ENCODE measurements around the gene FHIP1B. TPM values are rescaled to one million over a fixed set of nuclear protein-coding genes. Genes with fewer than 3 reads are reported as not detected.

Gene FHIP1B
- total and polyA plus RNA-seq, 5 experiments from 2014 or later: 9.3 to 48.5 (median 14.9) TPM

GRCh38 chr11:6209801-6210200 is 24.6 kb downstream of the FHIP1B start:
- Mint-ChIP-seq H3K9me3 (no peaks in the 10 kb centered on the region), H3K27me3 (no peaks in the 10 kb centered on the region), H3K4me1 (peaks cover 2 to 9% (median 4%) of the 10 kb centered on the region in 4 donors), H3K36me3 (peaks cover 0 to 50% (median 11%) of the 10 kb centered on the region in 3 donors), H3K27ac (no peak overlapping the region), H3K4me3 (no peak overlapping the region)
- POLR2A ChIA-PET: no interaction called here
- ATAC-seq (no peak), DNase-seq (no peak)

- peaks cover 0 to 53% (median 13%) of the 10 kb centered on the region in 3 donors for H3K36me3 Mint-ChIP-seq
- H3K27ac Mint-ChIP-seq: no peak overlapping the region
- POLR2A ChIA-PET: no interaction called here
These were observed 27.8 kb downstream of the FHIP1B start for GRCh38 chr11:6206456-6207180.

GRCh38 chr11:6205366-6205765 is 29.1 kb downstream of the FHIP1B start, which contains the start of gene C11orf42:
Gene C11orf42, plus strand, starts transcription at chr11:6205557. Its CDS starts 59 bp downstream, at chr11:6205616.
- ATAC-seq (no peak), DNase-seq (no peak)
- POLR2A ChIA-PET: no interaction called here
- no peaks in the 10 kb centered on the region for H3K9me3 Mint-ChIP-seq
- H3K27ac Mint-ChIP-seq: peak within 1 kb of the TSS in 3 of 10 donors; percentile 2 to 26 (median 8)
- peaks cover 0 to 45% (median 12%) of the 10 kb centered on the region in 3 donors for H3K36me3 Mint-ChIP-seq
- H3K27me3 Mint-ChIP-seq: no peaks in the 10 kb centered on the region
- H3K4me3 Mint-ChIP-seq: no peak within 1 kb of the TSS
- peaks cover 11 to 43% (median 29%) of the 10 kb centered on the region in 4 donors for H3K4me1 Mint-ChIP-seq

More at GRCh38 chr11:6206456-6207180, 27.8 kb downstream of the FHIP1B start:
- no peak overlapping the region for H3K4me3 Mint-ChIP-seq
- peaks cover 11 to 31% (median 27%) of the 10 kb centered on the region in 4 donors for H3K4me1 Mint-ChIP-seq
- no peaks in the 10 kb centered on the region for H3K27me3 Mint-ChIP-seq
- H3K9me3 Mint-ChIP-seq: no peaks in the 10 kb centered on the region
- ATAC-seq: no peak
- DNase-seq: no peak

- Mint-ChIP-seq H3K27me3 (no peaks in the 10 kb centered on the region), H3K27ac (no peak overlapping the region), H3K9me3 (no peaks in the 10 kb centered on the region), H3K36me3 (peaks cover 0 to 38% (median 12%) of the 10 kb centered on the region in 3 donors), H3K4me3 (no peak overlapping the region), H3K4me1 (peaks cover 11 to 45% (median 29%) of the 10 kb centered on the region in 4 donors)
- no peak for ATAC-seq
- DNase-seq: no peak
- POLR2A ChIA-PET: no interaction called here
These were observed 29.7 kb downstream of the FHIP1B start for GRCh38 chr11:6204706-6205105.

- peak overlapping the region in 6 of 10 donors; percentile 1 to 67 (median 10) for H3K27ac Mint-ChIP-seq
- H3K4me3 Mint-ChIP-seq: peak overlapping the region in 1 of 10 donors; percentile 3
- POLR2A ChIA-PET: no interaction called here
- DNase-seq (no peak), ATAC-seq (peak in 1 of 2 donors; percentile 66)
- peaks cover 0 to 3% (median 0%) of the 10 kb centered on the region in 5 donors for H3K27me3 Mint-ChIP-seq
- peaks cover 0 to 24% (median 8%) of the 10 kb centered on the region in 3 donors for H3K36me3 Mint-ChIP-seq
- H3K4me1 Mint-ChIP-seq: peaks cover 11 to 45% (median 29%) of the 10 kb centered on the region in 4 donors
- H3K9me3 Mint-ChIP-seq: no peaks in the 10 kb centered on the region
These were observed 31.1 kb downstream of the FHIP1B start for GRCh38 chr11:6203327-6203726.

- DNase-seq (no peak), ATAC-seq (no peak)
- Mint-ChIP-seq H3K27me3 (peaks cover 0 to 3% (median 0%) of the 10 kb centered on the region in 5 donors), H3K36me3 (peaks cover 0 to 20% (median 8%) of the 10 kb centered on the region in 3 donors), H3K4me1 (peaks cover 11 to 45% (median 29%) of the 10 kb centered on the region in 4 donors), H3K27ac (no peak overlapping the region), H3K9me3 (no peaks in the 10 kb centered on the region), H3K4me3 (peak overlapping the region in 1 of 10 donors; percentile 2)
- POLR2A ChIA-PET: no interaction called here
These were observed 32.4 kb downstream of the FHIP1B start for GRCh38 chr11:6202041-6202440.

- H3K27me3 Mint-ChIP-seq: peaks cover 0 to 3% (median 0%) of the 10 kb centered on the region in 5 donors
- H3K4me3 Mint-ChIP-seq: peak overlapping the region in 2 of 10 donors; percentile 4 to 67
- H3K27ac Mint-ChIP-seq: no peak overlapping the region
- DNase-seq (no peak), ATAC-seq (no peak)
- peaks cover 12 to 48% (median 30%) of the 10 kb centered on the region in 4 donors for H3K4me1 Mint-ChIP-seq
- H3K9me3 Mint-ChIP-seq: no peaks in the 10 kb centered on the region
- POLR2A ChIA-PET: no interaction called here
- peaks cover 0 to 15% (median 8%) of the 10 kb centered on the region in 3 donors for H3K36me3 Mint-ChIP-seq
These were observed 33.0 kb downstream of the FHIP1B start for GRCh38 chr11:6201481-6201880.

- POLR2A ChIA-PET: no interaction called here
- no peak for ATAC-seq
These were observed 33.5 kb downstream of the FHIP1B start for GRCh38 chr11:6200975-6201374.

GRCh38 chr11:6199174-6199810 is 35.1 kb downstream of the FHIP1B start, which contains the start of gene OR52W1:
Gene OR52W1, plus strand, starts transcription at chr11:6199224. Its CDS starts 0 bp downstream, at chr11:6199224.
- no peak for ATAC-seq
- DNase-seq: no peak
- H3K9me3 Mint-ChIP-seq: no peaks in the 10 kb centered on the region
- POLR2A ChIA-PET: no interaction called here
- H3K4me1 Mint-ChIP-seq: peaks cover 12 to 43% (median 22%) of the 10 kb centered on the region in 4 donors
- H3K4me3 Mint-ChIP-seq: no peak within 1 kb of the TSS
- peak within 1 kb of the TSS in 1 of 10 donors; percentile 6 for H3K27ac Mint-ChIP-seq
- peaks cover 0 to 3% (median 0%) of the 10 kb centered on the region in 5 donors for H3K27me3 Mint-ChIP-seq
- peaks cover 0 to 2% (median 2%) of the 10 kb centered on the region in 3 donors for H3K36me3 Mint-ChIP-seq

More at GRCh38 chr11:6200975-6201374, 33.5 kb downstream of the FHIP1B start:
- no peak for DNase-seq
- H3K27me3 Mint-ChIP-seq: peaks cover 0 to 3% (median 0%) of the 10 kb centered on the region in 5 donors
- peak overlapping the region in 3 of 10 donors; percentile 4 to 67 (median 52) for H3K4me3 Mint-ChIP-seq
- H3K36me3 Mint-ChIP-seq: peaks cover 0 to 10% (median 8%) of the 10 kb centered on the region in 3 donors
- peak overlapping the region in 3 of 10 donors; percentile 30 to 78 (median 67) for H3K27ac Mint-ChIP-seq
- H3K4me1 Mint-ChIP-seq: peaks cover 15 to 53% (median 33%) of the 10 kb centered on the region in 4 donors
- no peaks in the 10 kb centered on the region for H3K9me3 Mint-ChIP-seq

- Mint-ChIP-seq H3K9me3 (no peaks in the 10 kb centered on the region), H3K27ac (peak overlapping the region in 1 of 10 donors; percentile 6), H3K4me3 (no peak overlapping the region), H3K36me3 (peaks cover 0 to 2% (median 0%) of the 10 kb centered on the region in 3 donors), H3K27me3 (peaks cover 0 to 3% (median 0%) of the 10 kb centered on the region in 5 donors), H3K4me1 (peaks cover 0 to 27% (median 11%) of the 10 kb centered on the region in 4 donors)
- POLR2A ChIA-PET: no interaction called here
- DNase-seq (no peak), ATAC-seq (no peak)
These were observed 36.8 kb downstream of the FHIP1B start for GRCh38 chr11:6197466-6198200.

GRCh38 chr11:6196396-6196795 is 38.0 kb downstream of the FHIP1B start:
- DNase-seq: no peak
- Mint-ChIP-seq H3K36me3 (no peaks in the 10 kb centered on the region), H3K4me3 (peak overlapping the region in 1 of 10 donors; percentile 9), H3K9me3 (peaks cover 0 to 2% (median 0%) of the 10 kb centered on the region in 9 donors), H3K27ac (peak overlapping the region in 3 of 10 donors; percentile 17 to 63 (median 23)), H3K4me1 (peaks cover 0 to 20% (median 8%) of the 10 kb centered on the region in 4 donors), H3K27me3 (peaks cover 0 to 3% (median 0%) of the 10 kb centered on the region in 5 donors)
- POLR2A ChIA-PET: no interaction called here
- ATAC-seq: no peak

GRCh38 chr11:6194065-6194581 is 40.3 kb downstream of the FHIP1B start:
- ATAC-seq: no peak
- Mint-ChIP-seq H3K9me3 (peaks cover 0 to 3% (median 0%) of the 10 kb centered on the region in 9 donors), H3K4me3 (no peak overlapping the region), H3K4me1 (peaks cover 0 to 8% (median 5%) of the 10 kb centered on the region in 4 donors), H3K27ac (no peak overlapping the region), H3K36me3 (no peaks in the 10 kb centered on the region), H3K27me3 (peaks cover 0 to 1% (median 0%) of the 10 kb centered on the region in 5 donors)
- POLR2A ChIA-PET: no interaction called here
- DNase-seq: no peak
